ENCODE measurements around the gene SLC51B.
"Not testable (repeated sequence)": the region's sequence is repeated elsewhere in the genome, so short reads cannot be mapped to it uniquely, and the experiment has no call there.

SLC51B gene

DNA sequence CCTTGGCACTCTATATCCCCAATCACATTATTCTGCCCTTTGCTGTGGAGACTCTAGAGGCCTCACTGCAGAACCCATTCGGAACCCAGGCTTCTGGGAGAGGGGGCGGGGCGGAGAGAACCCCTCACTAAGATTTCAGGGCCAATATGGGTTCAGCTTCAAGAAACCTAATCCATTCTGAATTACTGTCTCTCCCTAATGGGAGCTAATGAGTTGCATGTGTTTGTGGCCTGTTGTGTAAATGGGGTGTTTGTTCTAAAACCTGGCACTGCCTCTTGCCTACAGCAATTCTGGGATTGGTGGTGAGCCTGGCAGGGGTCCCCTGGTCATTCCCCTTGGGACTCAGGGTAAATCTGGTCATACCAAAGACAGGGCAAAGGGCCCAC lies 23.2 kb downstream of the SLC51B start:
- no peak overlapping the region for H3K4me3 ChIP-seq (ENCODE audit: low read length)
- TF ChIP-seq, protein P1, sequence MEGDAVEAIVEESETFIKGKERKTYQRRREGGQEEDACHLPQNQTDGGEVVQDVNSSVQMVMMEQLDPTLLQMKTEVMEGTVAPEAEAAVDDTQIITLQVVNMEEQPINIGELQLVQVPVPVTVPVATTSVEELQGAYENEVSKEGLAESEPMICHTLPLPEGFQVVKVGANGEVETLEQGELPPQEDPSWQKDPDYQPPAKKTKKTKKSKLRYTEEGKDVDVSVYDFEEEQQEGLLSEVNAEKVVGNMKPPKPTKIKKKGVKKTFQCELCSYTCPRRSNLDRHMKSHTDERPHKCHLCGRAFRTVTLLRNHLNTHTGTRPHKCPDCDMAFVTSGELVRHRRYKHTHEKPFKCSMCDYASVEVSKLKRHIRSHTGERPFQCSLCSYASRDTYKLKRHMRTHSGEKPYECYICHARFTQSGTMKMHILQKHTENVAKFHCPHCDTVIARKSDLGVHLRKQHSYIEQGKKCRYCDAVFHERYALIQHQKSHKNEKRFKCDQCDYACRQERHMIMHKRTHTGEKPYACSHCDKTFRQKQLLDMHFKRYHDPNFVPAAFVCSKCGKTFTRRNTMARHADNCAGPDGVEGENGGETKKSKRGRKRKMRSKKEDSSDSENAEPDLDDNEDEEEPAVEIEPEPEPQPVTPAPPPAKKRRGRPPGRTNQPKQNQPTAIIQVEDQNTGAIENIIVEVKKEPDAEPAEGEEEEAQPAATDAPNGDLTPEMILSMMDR (IDR thresholded peaks at IDR 0.05; ENCODE audit: insufficient read depth, low read depth, low read length, missing control alignments), result no peak
- DNase-seq (ENCODE audit: low read depth), result no peak

DNA sequence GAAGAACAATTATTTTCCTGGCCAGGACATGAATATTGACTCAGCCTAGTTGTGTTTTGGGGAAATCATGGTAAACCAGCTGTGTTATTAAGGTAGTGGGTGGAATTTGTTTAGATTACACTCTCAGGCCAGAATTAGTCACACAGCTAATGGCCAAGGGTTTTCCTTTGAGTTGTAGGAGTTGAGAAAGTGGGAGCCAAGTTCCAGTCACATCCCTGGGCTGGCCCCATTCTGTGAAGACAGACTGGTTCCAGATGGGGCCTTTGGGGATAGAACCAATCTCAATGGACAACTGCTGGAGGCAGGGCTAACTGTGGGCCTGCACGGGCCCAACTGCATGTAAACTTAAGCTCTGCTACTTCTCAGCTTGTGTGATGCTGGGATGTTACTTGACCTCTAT lies 24.0 kb downstream of the SLC51B start:
- H3K4me3 ChIP-seq (ENCODE audit: low read length), result no peak overlapping the region
- DNase-seq (ENCODE audit: low read depth), result no peak

DNA sequence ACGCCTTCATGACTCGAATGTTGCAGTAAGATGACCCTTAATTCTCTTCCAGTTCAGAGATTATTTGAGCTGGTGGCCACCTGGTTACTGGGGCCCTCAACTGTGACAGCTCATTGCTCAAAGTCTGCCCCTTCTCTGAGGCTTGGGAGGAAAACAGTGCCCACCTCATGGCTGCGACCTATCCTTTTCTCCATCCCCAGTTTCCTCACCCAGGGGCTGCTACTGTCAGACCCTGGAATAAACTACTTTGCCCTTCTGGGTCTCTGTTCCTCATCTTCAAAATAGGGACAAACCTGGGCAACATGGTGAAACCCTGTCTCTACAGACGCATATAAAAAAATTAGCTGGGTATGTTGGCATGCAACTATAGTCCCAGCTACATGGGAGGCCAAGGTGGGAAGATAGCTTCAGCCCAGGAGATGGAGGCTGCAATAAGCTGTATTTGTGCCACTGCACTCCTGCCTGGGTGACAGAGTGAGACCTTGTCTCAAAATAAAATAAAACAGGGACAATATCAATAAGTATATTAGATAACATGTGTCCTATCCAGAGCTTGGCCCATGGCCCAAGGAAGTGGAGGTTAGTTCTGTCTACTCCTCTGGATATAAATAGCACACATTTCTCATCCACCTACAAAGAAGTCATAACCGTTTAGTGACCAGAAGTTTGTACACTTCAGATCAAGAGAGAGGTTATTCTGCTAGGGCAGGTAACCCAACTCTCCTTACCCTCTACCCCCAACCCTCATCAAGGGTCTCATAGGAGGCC lies 24.8 kb downstream of the SLC51B start:
- H3K4me3 ChIP-seq (ENCODE audit: low read length), result no peak overlapping the region
- TF ChIP-seq, protein P1 (IDR thresholded peaks at IDR 0.05; ENCODE audit: insufficient read depth, low read depth, low read length, missing control alignments), result no peak
- no peak for DNase-seq (ENCODE audit: low read depth)

More for the DNA sequence above, 24.0 kb downstream of the SLC51B start:
- TF ChIP-seq, protein P1 (IDR thresholded peaks at IDR 0.05; ENCODE audit: insufficient read depth, low read depth, low read length, missing control alignments), result no peak

DNA sequence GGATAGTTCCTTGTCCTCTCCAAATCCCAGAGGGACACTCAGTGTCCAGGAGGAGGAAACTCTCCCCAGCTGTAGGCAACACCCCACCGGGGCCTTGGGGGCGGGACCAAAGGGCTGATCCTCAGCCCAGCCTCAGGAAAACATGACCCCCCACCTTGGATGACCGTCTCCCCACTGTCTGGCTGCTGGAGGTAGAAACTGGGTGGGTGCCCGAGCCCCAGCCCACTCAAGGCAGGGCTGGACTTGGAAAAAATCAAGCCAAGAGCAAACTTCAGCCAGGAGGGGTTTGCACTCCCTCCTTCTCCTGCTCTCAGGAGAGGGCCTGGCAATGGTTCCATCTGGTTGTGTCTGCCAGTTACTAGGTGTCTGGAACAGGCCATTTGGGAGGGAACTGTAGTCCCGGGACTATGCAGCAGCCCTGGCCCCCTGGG lies 26.2 kb downstream of the SLC51B start:
- DNase-seq (ENCODE audit: low read depth), result no peak
- TF ChIP-seq, protein P1 (IDR thresholded peaks at IDR 0.05; ENCODE audit: insufficient read depth, low read depth, low read length, missing control alignments), result no peak

DNA sequence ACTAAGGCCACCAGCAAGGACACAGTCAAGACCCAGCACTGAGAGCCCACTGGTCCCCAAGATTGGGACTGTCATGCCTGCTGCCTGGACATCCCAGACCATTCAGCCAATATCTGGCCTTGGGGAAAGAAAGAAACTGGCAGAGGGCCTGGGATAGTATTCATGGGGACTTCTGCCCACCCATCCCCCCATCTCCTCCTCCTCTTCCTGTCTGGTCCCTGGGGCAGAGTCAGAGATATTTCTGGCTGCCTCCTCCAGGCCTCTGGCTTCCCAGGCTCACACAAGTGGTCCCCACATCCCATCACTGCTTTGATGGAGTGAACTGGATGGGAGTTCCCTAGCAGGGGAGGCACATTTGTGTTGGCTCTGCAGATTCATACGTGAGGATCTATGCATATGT lies 26.8 kb downstream of the SLC51B start:
- TF ChIP-seq, protein P1 (IDR thresholded peaks at IDR 0.05; ENCODE audit: insufficient read depth, low read depth, low read length, missing control alignments), result no peak
- no peak overlapping the region for H3K4me3 ChIP-seq (ENCODE audit: low read length)
- DNase-seq (ENCODE audit: low read depth), result no peak

More for the DNA sequence above, 26.2 kb downstream of the SLC51B start:
- H3K4me3 ChIP-seq (ENCODE audit: low read length), result no peak overlapping the region

DNA sequence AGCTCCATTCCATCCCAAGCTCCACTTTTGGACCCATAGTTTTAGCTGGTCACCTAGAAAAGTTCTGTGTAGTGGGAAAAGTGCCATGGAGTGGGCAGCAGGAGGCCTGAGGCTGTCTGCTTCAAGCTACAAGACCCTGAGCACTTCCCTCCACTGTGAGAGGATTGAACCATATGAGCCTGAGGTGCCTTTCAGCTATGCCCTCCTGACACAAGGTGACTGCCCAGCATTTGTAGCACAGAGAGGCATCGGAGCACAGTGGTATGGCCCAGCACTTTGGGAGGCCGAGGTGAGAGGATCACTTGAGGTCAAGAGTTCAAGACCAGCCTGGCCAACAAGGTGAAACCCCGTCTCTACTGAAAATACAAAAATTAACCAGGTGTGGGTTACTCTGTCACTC lies 27.4 kb downstream of the SLC51B start:
- no peak for DNase-seq (ENCODE audit: low read depth)
- no peak overlapping the region for H3K4me3 ChIP-seq (ENCODE audit: low read length)
- TF ChIP-seq, protein P1 (IDR thresholded peaks at IDR 0.05; ENCODE audit: insufficient read depth, low read depth, low read length, missing control alignments), result no peak

DNA sequence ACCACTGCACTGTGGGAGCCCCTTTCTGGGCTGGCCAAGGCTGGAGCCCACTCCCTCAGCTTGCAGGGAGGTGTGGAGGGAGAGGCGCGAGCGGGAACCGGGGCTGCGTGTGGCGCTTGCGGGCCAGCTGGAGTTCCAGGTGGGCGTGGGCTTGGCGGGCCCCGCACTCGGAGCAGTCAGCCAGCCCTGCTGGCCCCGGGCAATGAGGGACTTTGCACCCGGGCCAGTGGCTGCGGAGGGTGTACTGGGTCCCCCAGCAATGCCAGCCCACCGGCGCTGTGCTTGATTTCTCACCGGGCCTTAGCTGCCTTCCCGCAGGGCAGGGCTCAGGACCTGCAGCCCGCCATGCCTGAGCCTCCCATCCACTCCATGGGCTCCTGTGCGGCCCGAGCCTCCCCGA lies 29.8 kb downstream of the SLC51B start:
- not testable (repeated sequence) for H3K4me3 ChIP-seq (ENCODE audit: low read length); DNase-seq (ENCODE audit: low read depth)

DNA sequence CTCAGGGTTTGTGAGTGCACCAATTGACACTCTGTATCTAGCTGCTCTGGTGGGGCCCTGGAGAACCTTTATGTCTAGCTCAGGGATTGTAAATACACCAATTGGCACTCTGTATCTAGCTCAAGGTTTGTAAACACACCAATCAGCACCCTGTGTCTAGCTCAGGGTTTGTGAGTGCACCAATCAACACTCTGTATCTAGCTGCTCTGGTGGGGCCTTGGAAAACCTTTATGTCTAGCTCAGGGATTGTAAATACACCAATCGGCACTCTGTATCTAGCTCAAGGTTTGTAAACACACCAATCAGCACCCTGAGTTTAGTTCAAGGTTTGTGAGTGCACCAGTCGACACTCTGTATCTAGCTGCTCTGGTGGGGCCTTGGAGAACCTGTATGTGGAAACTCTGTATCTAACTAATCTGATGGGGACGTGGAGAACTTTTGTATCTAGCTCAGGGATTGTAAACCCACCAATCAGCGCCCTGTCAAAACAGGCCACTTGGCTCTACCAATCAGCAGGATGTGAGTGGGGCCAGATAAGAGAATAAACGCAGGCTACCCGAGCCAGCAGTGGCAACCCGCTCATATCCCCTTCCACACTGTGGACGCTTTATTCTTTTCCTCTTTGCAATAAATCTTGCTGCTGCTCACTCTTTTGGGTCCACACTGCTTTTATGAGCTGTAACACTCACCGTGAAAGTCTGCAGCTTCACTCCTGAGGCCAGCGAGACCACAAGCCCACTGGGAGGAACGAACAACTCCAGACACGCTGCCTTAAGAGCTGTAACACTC lies 30.6 kb downstream of the SLC51B start:
- not testable (repeated sequence) for DNase-seq (ENCODE audit: low read depth); H3K4me3 ChIP-seq (ENCODE audit: low read length)

All from epithelial cell of esophagus (primary cell).